MCF 10A (cell line): ENCODE measurements around the gene HNRNPUL1. TPM values are rescaled to one million over a fixed set of nuclear protein-coding genes. Genes with fewer than 3 reads are reported as not detected.

Experiments
- BruUV-seq: library from RNA; stranded (reverse); fragments of 400-500 nt; replicated peaks from 2 replicates; lab custom pipeline; 2021; lab: Mats Ljungman, UMichigan
- CTCF ChIA-PET: fragments of 300-600 bp; sonication (Branson Sonifier 250); formaldehyde crosslinking; extraction: SDS; loops from one replicate; lab custom pipeline; 2021; ENCODE audit warnings: antibody characterized with exemption, inconsistent platforms; lab: Yijun Ruan, JAX
- POLR2A ChIA-PET: fragments of 300-600, 350-650 bp; sonication (Branson Sonifier 250); formaldehyde crosslinking; extraction: SDS; loops from one replicate; lab custom pipeline; 2020; ENCODE audit warnings: antibody characterized with exemption, inconsistent platforms; lab: Yijun Ruan, JAX
- DNase-seq: peaks from one replicate; pipeline ENCODE4 v3.0.0-alpha.2; 2018; ENCODE audit not compliant: unreplicated experiment
- H3K27ac Mint-ChIP-seq: one replicate; pipeline ENCODE4 v1.8.0; 2022; ENCODE audit warnings: mild to moderate bottlenecking, low read depth, mixed read lengths; ENCODE audit not compliant: unreplicated experiment
- H3K27me3 Mint-ChIP-seq: one replicate; pipeline ENCODE4 v1.8.0; 2022; ENCODE audit warnings: mixed read lengths; ENCODE audit not compliant: insufficient read depth, unreplicated experiment
- H3K36me3 Mint-ChIP-seq: one replicate; pipeline ENCODE4 v1.8.0; 2022; ENCODE audit warnings: mild to moderate bottlenecking, moderate library complexity, mixed read lengths; ENCODE audit not compliant: insufficient read depth, unreplicated experiment
- H3K4me1 Mint-ChIP-seq: one replicate; pipeline ENCODE4 v1.8.0; 2022; ENCODE audit warnings: mixed read lengths; ENCODE audit not compliant: insufficient read depth, unreplicated experiment
- H3K4me3 Mint-ChIP-seq: one replicate; pipeline ENCODE4 v1.8.0; 2022; ENCODE audit warnings: mild to moderate bottlenecking, moderate library complexity, mixed read lengths; ENCODE audit not compliant: unreplicated experiment
- H3K9me3 Mint-ChIP-seq: one replicate; pipeline ENCODE4 v1.8.0; 2022; ENCODE audit warnings: mixed read lengths; ENCODE audit not compliant: unreplicated experiment
- intact Hi-C: fragments of 100-400 bp; cut with micrococcal nuclease; formaldehyde crosslinking; loops from 2 replicates; pipeline ENCODE4 v1.14.1; 2022
- total RNA-seq: library from RNA; stranded (reverse); gene quantifications from 2 replicates; pipeline ENCODE4 v1.2.3, GENCODE V29; 2022
- TF ChIP-seq, protein P1 (sequence below): fragments of 200-600 bp; IDR thresholded peaks from one replicate; pipeline ENCODE4 v1.8.0; 2022; ENCODE audit warnings: antibody characterized with exemption, mild to moderate bottlenecking; ENCODE audit not compliant: unreplicated experiment

HNRNPUL1 gene
- total RNA-seq, 1 experiment from 2014 or later: 204 TPM

DNA sequence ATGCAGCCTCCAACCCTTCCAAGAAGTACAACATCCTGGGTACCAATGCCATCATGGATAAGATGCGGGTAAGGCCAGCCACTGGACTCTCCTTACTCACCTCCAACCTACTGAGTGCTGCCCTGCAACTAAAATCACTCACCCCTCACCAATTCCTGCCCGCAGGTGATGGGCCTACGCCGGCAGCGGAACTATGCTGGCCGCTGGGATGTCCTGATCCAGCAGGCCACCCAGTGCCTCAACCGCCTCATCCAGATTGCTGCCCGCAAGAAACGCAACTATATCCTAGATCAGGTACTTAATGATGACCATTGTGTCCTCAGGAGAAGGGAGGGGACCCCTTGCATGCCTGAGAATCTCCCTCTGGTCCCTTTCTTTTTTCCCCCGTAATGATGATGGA lies 30.2 kb downstream of the HNRNPUL1 start:
- BruUV-seq: no TSS peak
- no peak for DNase-seq
- ChIA-PET POLR2A (interaction anchor here (1.5 kb wide), 1 partner anchor 32 kb away, joined by 4 read pairs; no protein-coding TSS in a partner anchor), CTCF (interaction anchor here (0.6 to 4.0 kb wide), 2 partner anchors 14 to 578 kb away, joined by 5 to 18 read pairs; partner anchors contain the start of genes COQ8B and ITPKC)
- Mint-ChIP-seq H3K4me3 (no peak overlapping the region), H3K4me1 (no peaks in the 10 kb centered on the region), H3K27ac (no peak overlapping the region), H3K9me3 (no peaks in the 10 kb centered on the region), H3K36me3 (peaks cover 96% of the 10 kb centered on the region), H3K27me3 (no peaks in the 10 kb centered on the region)
- intact Hi-C loops: no loop called here
- TF ChIP-seq, protein P1, sequence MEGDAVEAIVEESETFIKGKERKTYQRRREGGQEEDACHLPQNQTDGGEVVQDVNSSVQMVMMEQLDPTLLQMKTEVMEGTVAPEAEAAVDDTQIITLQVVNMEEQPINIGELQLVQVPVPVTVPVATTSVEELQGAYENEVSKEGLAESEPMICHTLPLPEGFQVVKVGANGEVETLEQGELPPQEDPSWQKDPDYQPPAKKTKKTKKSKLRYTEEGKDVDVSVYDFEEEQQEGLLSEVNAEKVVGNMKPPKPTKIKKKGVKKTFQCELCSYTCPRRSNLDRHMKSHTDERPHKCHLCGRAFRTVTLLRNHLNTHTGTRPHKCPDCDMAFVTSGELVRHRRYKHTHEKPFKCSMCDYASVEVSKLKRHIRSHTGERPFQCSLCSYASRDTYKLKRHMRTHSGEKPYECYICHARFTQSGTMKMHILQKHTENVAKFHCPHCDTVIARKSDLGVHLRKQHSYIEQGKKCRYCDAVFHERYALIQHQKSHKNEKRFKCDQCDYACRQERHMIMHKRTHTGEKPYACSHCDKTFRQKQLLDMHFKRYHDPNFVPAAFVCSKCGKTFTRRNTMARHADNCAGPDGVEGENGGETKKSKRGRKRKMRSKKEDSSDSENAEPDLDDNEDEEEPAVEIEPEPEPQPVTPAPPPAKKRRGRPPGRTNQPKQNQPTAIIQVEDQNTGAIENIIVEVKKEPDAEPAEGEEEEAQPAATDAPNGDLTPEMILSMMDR: no peak

DNA sequence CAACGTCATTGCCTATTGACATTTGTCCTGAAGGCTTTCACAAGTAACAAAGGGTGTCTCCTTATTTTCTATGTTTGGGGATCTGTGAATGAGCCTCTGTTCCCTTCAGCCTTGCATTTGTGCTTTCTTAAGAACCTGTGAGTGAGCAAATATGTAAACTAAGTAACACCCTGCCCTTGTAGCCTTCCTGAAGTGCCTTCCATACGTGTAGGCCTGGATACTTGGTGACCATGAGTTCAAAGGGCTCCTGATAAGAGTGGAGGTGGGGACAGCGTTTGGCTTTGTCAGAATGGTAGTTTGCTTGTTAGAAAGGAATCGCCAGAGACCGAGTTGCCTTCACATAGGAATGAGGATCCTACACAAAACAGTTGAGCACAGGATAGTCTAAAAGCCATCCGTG lies 31.3 kb downstream of the HNRNPUL1 start:
- no peaks in the 10 kb centered on the region for H3K4me1 Mint-ChIP-seq
- no peak overlapping the region for H3K27ac Mint-ChIP-seq
- no peaks in the 10 kb centered on the region for H3K9me3 Mint-ChIP-seq
- H3K4me3 Mint-ChIP-seq: no peak overlapping the region
- intact Hi-C loops: no loop called here
- DNase-seq: no peak
- no TSS peak for BruUV-seq
- POLR2A ChIA-PET: no interaction called here
- TF ChIP-seq, protein P1: no peak
- CTCF ChIA-PET: interaction anchor here (4.0 kb wide), 1 partner anchor 13 kb away, joined by 18 read pairs; no protein-coding TSS in a partner anchor
- peaks cover 96% of the 10 kb centered on the region for H3K36me3 Mint-ChIP-seq
- no peaks in the 10 kb centered on the region for H3K27me3 Mint-ChIP-seq

DNA sequence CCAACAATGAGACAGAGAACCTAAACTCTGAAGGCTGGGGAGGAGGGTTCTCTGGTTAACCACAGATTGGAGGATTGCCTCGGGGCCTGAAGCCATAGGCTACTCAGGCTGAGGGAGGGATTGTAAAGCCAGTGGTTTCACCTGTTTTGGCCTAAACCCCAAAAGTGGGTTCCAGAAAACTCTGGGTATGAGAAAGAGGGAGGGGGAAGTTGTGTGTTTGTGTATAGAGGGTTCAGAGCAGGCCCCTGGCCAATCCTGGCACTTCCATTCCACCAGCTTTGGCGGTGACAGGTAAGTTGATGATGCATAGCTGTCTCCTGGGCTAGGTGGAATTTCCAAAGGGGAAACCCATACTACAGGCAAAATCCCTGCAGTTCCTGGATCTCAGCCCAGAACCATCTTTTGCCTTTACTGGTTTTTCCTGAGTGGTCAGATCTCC lies 32.3 kb downstream of the HNRNPUL1 start:
- peaks cover 96% of the 10 kb centered on the region for H3K36me3 Mint-ChIP-seq
- BruUV-seq: no TSS peak
- POLR2A ChIA-PET: interaction anchor here (0.6 kb wide), 1 partner anchor 103 kb away, joined by 3 read pairs; no protein-coding TSS in a partner anchor
- no peaks in the 10 kb centered on the region for H3K4me1 Mint-ChIP-seq
- intact Hi-C loops: no loop called here
- TF ChIP-seq, protein P1: no peak
- peak overlapping the region; percentile 75 for H3K27ac Mint-ChIP-seq
- CTCF ChIA-PET: interaction anchor here (1.1 kb wide), 1 partner anchor 12 kb away, joined by 3 read pairs; no protein-coding TSS in a partner anchor
- no peaks in the 10 kb centered on the region for H3K9me3 Mint-ChIP-seq
- peak; percentile 6 for DNase-seq
- no peak overlapping the region for H3K4me3 Mint-ChIP-seq
- H3K27me3 Mint-ChIP-seq: no peaks in the 10 kb centered on the region

DNA sequence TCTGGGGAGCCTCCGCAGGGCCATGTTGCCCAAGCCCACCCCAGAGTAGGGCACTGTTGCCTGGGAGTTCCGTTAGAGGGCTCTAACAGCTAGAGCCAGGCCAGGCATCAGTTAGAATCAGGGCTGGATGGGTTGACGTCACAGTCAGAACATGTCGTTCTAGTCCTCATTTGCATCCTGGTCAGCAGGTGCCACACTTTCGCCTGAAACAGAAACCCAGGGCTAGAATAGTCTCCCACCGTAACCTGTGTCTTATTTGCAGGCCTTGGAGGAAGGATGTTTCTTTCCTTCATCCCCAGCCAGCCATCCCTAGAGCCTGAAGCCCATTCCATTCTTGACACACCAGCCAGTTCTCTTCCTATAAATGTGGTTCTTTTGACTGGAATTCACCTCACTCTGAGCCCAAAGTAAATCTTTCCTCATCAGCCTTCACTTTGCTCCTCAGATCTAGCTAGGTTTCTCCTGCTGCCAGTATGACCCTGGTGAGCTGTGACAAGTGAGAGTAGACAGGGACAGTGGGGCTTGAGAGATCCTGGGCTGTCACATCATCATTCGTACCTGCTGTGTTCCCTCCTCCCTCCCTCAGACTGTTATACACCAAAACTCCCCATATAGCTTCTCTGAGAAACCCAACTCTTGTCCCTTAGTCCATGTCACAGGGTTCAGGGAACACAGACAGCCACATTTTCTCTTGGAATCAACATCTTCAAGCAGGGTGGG lies 33.6 kb downstream of the HNRNPUL1 start:
- Mint-ChIP-seq H3K27me3 (no peaks in the 10 kb centered on the region), H3K4me3 (no peak overlapping the region), H3K9me3 (no peaks in the 10 kb centered on the region), H3K27ac (no peak overlapping the region), H3K4me1 (no peaks in the 10 kb centered on the region), H3K36me3 (peaks cover 92% of the 10 kb centered on the region)
- POLR2A ChIA-PET: interaction anchor here (1.0 to 1.4 kb wide), 2 partner anchors 11 to 32 kb away, joined by 3 to 4 read pairs; no protein-coding TSS in a partner anchor
- intact Hi-C loops: no loop called here
- CTCF ChIA-PET: interaction anchor here (0.6 to 3.8 kb wide), 4 partner anchors 10 to 1605 kb away, joined by 3 to 25 read pairs (median 3); no protein-coding TSS in a partner anchor
- BruUV-seq: no TSS peak
- no peak for DNase-seq
- TF ChIP-seq, protein P1: no peak
